H1 (cell line): Measurements from ENCODE around the gene PTPN3. TPM values are rescaled to one million over a fixed set of nuclear protein-coding genes. Genes with fewer than 3 reads are reported as not detected.

Experiments
- CTCF ChIA-PET: fragments of 300-600 bp; sonication (Branson Sonifier 250); formaldehyde crosslinking; loops from one replicate; lab custom pipeline; 2021; ENCODE audit not compliant: partially characterized antibody; lab: Charles Lee
- POLR2A ChIA-PET: fragments of 300-600 bp; sonication (Branson Sonifier 250); formaldehyde crosslinking; loops from one replicate; lab custom pipeline; 2021; ENCODE audit warnings: inconsistent platforms; ENCODE audit not compliant: partially characterized antibody; lab: Charles Lee
- DNase-seq, 2 experiments: peaks; one replicate each; pipeline versions ENCODE4 v3.0.0 to v3.0.0-alpha.2; 2010 to 2022; ENCODE audit warnings: low spot score in 2 of 2, low read depth in 1 of 2, mixed read lengths in 1 of 2
- FAIRE-seq: peaks from 2 replicates; lab custom pipeline; 2011; peaks lifted over from hg19 to GRCh38; lab: Jason Lieb, UNC
- H2AFZ ChIP-seq: 2 replicates; pipeline ENCODE4 v1.8.1; 2012; ENCODE audit warnings: low read length, inconsistent platforms
- H2AK5ac ChIP-seq: 2 replicates; pipeline ENCODE4 v1.6.1; 2013; ENCODE audit warnings: low read depth, low read length
- H2BK120ac ChIP-seq: replicated peaks from 2 replicates; pipeline ENCODE3; 2013; ENCODE audit warnings: low read depth, low read length, inconsistent platforms
- H2BK12ac ChIP-seq: 2 replicates; pipeline ENCODE4 v1.6.1; 2013; ENCODE audit warnings: low read depth, low read length
- H2BK15ac ChIP-seq: 2 replicates; pipeline ENCODE4 v1.6.1; 2013; ENCODE audit warnings: low read length
- H2BK20ac ChIP-seq: 2 replicates; pipeline ENCODE4 v1.6.1; 2013; ENCODE audit warnings: low read length
- H2BK5ac ChIP-seq: 2 replicates; pipeline ENCODE4 v1.6.1; 2013; ENCODE audit warnings: low read depth, low read length
- H3K14ac ChIP-seq: 2 replicates; pipeline ENCODE4 v1.6.1; 2013; ENCODE audit warnings: inconsistent platforms; ENCODE audit not compliant: insufficient read length
- H3K18ac ChIP-seq: 2 replicates; pipeline ENCODE4 v1.6.1; 2013; ENCODE audit warnings: low read length; ENCODE audit errors: extremely low read depth
- H3K23ac ChIP-seq: 2 replicates; pipeline ENCODE4 v1.6.1; 2013; ENCODE audit warnings: inconsistent platforms; ENCODE audit not compliant: insufficient read length
- H3K23me2 ChIP-seq: 2 replicates; pipeline ENCODE4 v1.6.1; 2013; ENCODE audit warnings: low read depth, low read length
- H3K27ac ChIP-seq: 2 replicates; pipeline ENCODE4 v1.6.1; 2011; ENCODE audit warnings: low read depth, low read length, inconsistent platforms
- H3K27me3 ChIP-seq, 4 experiments: replicated peaks in 1 of 4; 1 replicate in 1 of 4; 2 replicates in 3 of 4; pipeline versions ENCODE4 v1.6.1 to v1.8.1; 2011 to 2013; ENCODE audit warnings: low read length in 3 of 4, mild to moderate bottlenecking in 3 of 4, inconsistent platforms in 2 of 4, mixed read lengths in 2 of 4, moderate library complexity in 1 of 4; ENCODE audit not compliant: control insufficient read depth in 3 of 4, insufficient read depth in 3 of 4; ENCODE audit errors: extremely low read depth in 1 of 4
- H3K36me3 ChIP-seq, 4 experiments: 2 replicates each; pipeline versions ENCODE4 v1.6.1 to v1.8.1; 2011 to 2013; ENCODE audit warnings: mild to moderate bottlenecking in 4 of 4, low read length in 3 of 4, moderate library complexity in 2 of 4, control low read depth in 1 of 4, inconsistent platforms in 1 of 4; ENCODE audit not compliant: insufficient read depth in 4 of 4, control insufficient read depth in 2 of 4
- H3K4ac ChIP-seq: replicated peaks from 2 replicates; pipeline ENCODE3; 2013; ENCODE audit warnings: low read length, low read depth, mixed read lengths, inconsistent platforms; ENCODE audit not compliant: insufficient read length
- H3K4me1 ChIP-seq, 4 experiments: replicated peaks in 1 of 4; 1 replicate in 1 of 4; 2 replicates in 3 of 4; pipeline versions ENCODE4 v1.6.1 to v1.8.1; 2011 to 2013; ENCODE audit warnings: low read length in 3 of 4, inconsistent platforms in 2 of 4, mixed read lengths in 1 of 4; ENCODE audit not compliant: insufficient read depth in 4 of 4, control insufficient read depth in 3 of 4
- H3K4me2 ChIP-seq, 2 experiments: 2 replicates each; pipeline versions ENCODE4 v1.6.1 to v1.8.1; 2011 to 2013; ENCODE audit warnings: low read depth in 2 of 2, low read length in 2 of 2, control low read depth in 1 of 2, inconsistent platforms in 1 of 2, mild to moderate bottlenecking in 1 of 2; ENCODE audit not compliant: insufficient read depth in 1 of 2
- H3K4me3 ChIP-seq, 4 experiments: fragments of 200-600, 300-600 bp in 1 of 4; sonication (generic), shearing (Covaris generic), sonication (Bioruptor Twin) in 1 of 4; 2 replicates each; pipeline versions ENCODE4 v1.5.1 to v1.8.1; 2011 to 2016; ENCODE audit warnings: low read length in 4 of 4, low read depth in 3 of 4, control low read depth in 2 of 4, inconsistent platforms in 2 of 4, mild to moderate bottlenecking in 2 of 4, mixed read lengths in 1 of 4, moderate library complexity in 1 of 4; ENCODE audit not compliant: insufficient read depth in 2 of 4; ENCODE audit errors: extremely low read depth in 1 of 4
- H3K56ac ChIP-seq: replicated peaks from 2 replicates; pipeline ENCODE3; 2013; ENCODE audit warnings: low read depth, mild to moderate bottlenecking, mixed read lengths, low read length, inconsistent platforms; ENCODE audit not compliant: insufficient read length
- H3K79me1 ChIP-seq: 2 replicates; pipeline ENCODE4 v1.6.1; 2013; ENCODE audit warnings: low read depth, low read length, control low read depth
- H3K79me2 ChIP-seq, 2 experiments: 2 replicates each; pipeline versions ENCODE4 v1.6.1 to v1.8.1; 2012 to 2013; ENCODE audit warnings: low read length in 2 of 2, mild to moderate bottlenecking in 2 of 2, inconsistent platforms in 1 of 2; ENCODE audit not compliant: insufficient read depth in 2 of 2, control insufficient read depth in 1 of 2
- H3K9ac ChIP-seq, 4 experiments: replicated peaks in 1 of 4; 1 replicate in 1 of 4; 2 replicates in 3 of 4; pipeline versions ENCODE4 v1.6.1 to v1.8.1; 2011 to 2013; ENCODE audit warnings: low read depth in 3 of 4, low read length in 3 of 4, control low read depth in 2 of 4, mild to moderate bottlenecking in 2 of 4, moderate library complexity in 2 of 4, inconsistent platforms in 1 of 4; ENCODE audit errors: extremely low read depth in 1 of 4
- H3K9me3 ChIP-seq, 2 experiments: 2 replicates each; pipeline versions ENCODE4 v1.6.1 to v1.8.1; 2012 to 2013; ENCODE audit warnings: mild to moderate bottlenecking in 2 of 2, moderate library complexity in 2 of 2, control low read depth in 1 of 2, inconsistent platforms in 1 of 2, low read depth in 1 of 2, low read length in 1 of 2, mixed read lengths in 1 of 2; ENCODE audit not compliant: insufficient read depth in 2 of 2
- H4K20me1 ChIP-seq, 2 experiments: replicated peaks in 1 of 2; 2 replicates each; pipeline versions ENCODE3 to v1.8.1; 2011 to 2013; ENCODE audit warnings: inconsistent platforms in 2 of 2, low read length in 2 of 2, mild to moderate bottlenecking in 1 of 2; ENCODE audit not compliant: insufficient read depth in 2 of 2, control insufficient read depth in 1 of 2
- H4K5ac ChIP-seq: 2 replicates; pipeline ENCODE4 v1.6.1; 2013; ENCODE audit warnings: low read length, low read depth, mixed read lengths, inconsistent platforms; ENCODE audit not compliant: insufficient read length
- H4K8ac ChIP-seq: 2 replicates; pipeline ENCODE4 v1.8.0; 2013; ENCODE audit warnings: mild to moderate bottlenecking, moderate library complexity, low read length, inconsistent platforms; ENCODE audit not compliant: insufficient read depth; ENCODE audit errors: extremely low read depth
- H4K91ac ChIP-seq: replicated peaks from 2 replicates; pipeline ENCODE3; 2013; ENCODE audit warnings: low read length, mixed read lengths, inconsistent platforms; ENCODE audit not compliant: insufficient read length
- CBX8 ChIP-seq: fragments of 300-800, 300-1000 bp; sonication (generic); IDR thresholded peaks from 2 replicates; pipeline ENCODE4 v1.7.1; 2016; ENCODE audit warnings: low read depth, low read length, borderline replicate concordance
- CEBPB ChIP-seq: IDR thresholded peaks from 2 replicates; pipeline ENCODE4 v1.6.1; 2012; ENCODE audit warnings: low read depth, low read length
- GABPA ChIP-seq: IDR thresholded peaks from 2 replicates; pipeline ENCODE4 v1.6.1; 2011; ENCODE audit warnings: mild to moderate bottlenecking, low read length, moderate library complexity, borderline replicate concordance; ENCODE audit not compliant: insufficient read depth
- GTF2F1 ChIP-seq: IDR thresholded peaks from 2 replicates; pipeline ENCODE4 v1.6.1; 2012; ENCODE audit warnings: low read depth, low read length, improper control_type of control experiment, borderline replicate concordance
- KDM4A ChIP-seq: IDR thresholded peaks from one replicate; pipeline ENCODE4 v1.7.1; 2012; ENCODE audit warnings: low read depth, mild to moderate bottlenecking, moderate library complexity, low read length, inconsistent platforms; ENCODE audit not compliant: severe bottlenecking
- POLR2A ChIP-seq, 2 experiments: IDR thresholded peaks; 1 replicate in 1 of 2; 2 replicates in 1 of 2; pipeline ENCODE4 v1.6.1; 2011; ENCODE audit warnings: low read depth in 2 of 2, low read length in 2 of 2, mild to moderate bottlenecking in 2 of 2; ENCODE audit errors: control extremely low read depth in 1 of 2
- POU5F1 ChIP-seq: IDR thresholded peaks from 2 replicates; pipeline ENCODE4 v1.6.1; 2011; ENCODE audit warnings: low read depth, mild to moderate bottlenecking, low read length, moderate library complexity
- SP1 ChIP-seq: IDR thresholded peaks from 2 replicates; pipeline ENCODE4 v1.6.1; 2011; ENCODE audit warnings: low read depth, low read length
- TEAD4 ChIP-seq: IDR thresholded peaks from 2 replicates; pipeline ENCODE4 v1.6.1; 2012; ENCODE audit warnings: low read depth, low read length, inconsistent platforms, mixed read lengths
- YY1 ChIP-seq: IDR thresholded peaks from 2 replicates; pipeline ENCODE4 v1.6.1; 2011; ENCODE audit warnings: low read depth, mild to moderate bottlenecking, low read length
- ZNF274 ChIP-seq: IDR thresholded peaks from 2 replicates; pipeline ENCODE4 v1.7.0; 2012; ENCODE audit warnings: low read length, borderline replicate concordance; ENCODE audit errors: extremely low read depth
- WGBS, 2 experiments: shearing (Covaris generic) in 1 of 2; methylation state at CpG; one replicate each; pipeline versions ENCODE4 v1.1.6 to v1.1.7; 2013 to 2015; ENCODE audit warnings: low lambda C conversion rate in 2 of 2, mixed read lengths in 2 of 2, inconsistent platforms in 1 of 2, low coverage in 1 of 2, missing lambda C conversion rate in 1 of 2; ENCODE audit not compliant: insufficient replicate concordance in 2 of 2, insufficient coverage in 1 of 2, insufficient read length in 1 of 2; ENCODE audit errors: extremely low coverage in 1 of 2, missing lambda C conversion rate in 1 of 2; 5-methylcytosine and 5-hydroxymethylcytosine counted together
- polyA plus RNA-seq, 7 experiments: library from polyadenylated mRNA; depleted of rRNA in 3 of 7; stranded (reverse) in 5 of 7; unstranded in 2 of 7; fragments of >200 nt in 5 of 7; fragments of 200-250 nt in 2 of 7; gene quantifications; 1 replicate in 5 of 7; 2 replicates in 1 of 7; 4 replicates in 1 of 7; pipeline versions ENCODE4 v1.2.1 to v1.2.3, GENCODE V29; 2011 to 2013; ENCODE audit warnings: missing spikeins in 2 of 7, mixed read lengths in 2 of 7
- total RNA-seq: library from RNA; stranded (reverse); fragmentation: NEBNext Ultra II Directional; extraction: Animal tissue kit (Norgen Biotek cat#: 25700); gene quantifications from 2 replicates; pipeline ENCODE4 v1.2.1, GENCODE V29; 2021
- TF ChIP-seq, protein P1 (sequence below): IDR thresholded peaks from 2 replicates; pipeline ENCODE4 v1.6.1; 2011; ENCODE audit warnings: low read length, improper control_type of control experiment

Gene PTPN3
- total and polyA plus RNA-seq, 2 of the 8 experiments (the other 6 are each of a cell fraction or from before 2014, with no cell fraction given), result 2.9 to 3.7 TPM

DNA sequence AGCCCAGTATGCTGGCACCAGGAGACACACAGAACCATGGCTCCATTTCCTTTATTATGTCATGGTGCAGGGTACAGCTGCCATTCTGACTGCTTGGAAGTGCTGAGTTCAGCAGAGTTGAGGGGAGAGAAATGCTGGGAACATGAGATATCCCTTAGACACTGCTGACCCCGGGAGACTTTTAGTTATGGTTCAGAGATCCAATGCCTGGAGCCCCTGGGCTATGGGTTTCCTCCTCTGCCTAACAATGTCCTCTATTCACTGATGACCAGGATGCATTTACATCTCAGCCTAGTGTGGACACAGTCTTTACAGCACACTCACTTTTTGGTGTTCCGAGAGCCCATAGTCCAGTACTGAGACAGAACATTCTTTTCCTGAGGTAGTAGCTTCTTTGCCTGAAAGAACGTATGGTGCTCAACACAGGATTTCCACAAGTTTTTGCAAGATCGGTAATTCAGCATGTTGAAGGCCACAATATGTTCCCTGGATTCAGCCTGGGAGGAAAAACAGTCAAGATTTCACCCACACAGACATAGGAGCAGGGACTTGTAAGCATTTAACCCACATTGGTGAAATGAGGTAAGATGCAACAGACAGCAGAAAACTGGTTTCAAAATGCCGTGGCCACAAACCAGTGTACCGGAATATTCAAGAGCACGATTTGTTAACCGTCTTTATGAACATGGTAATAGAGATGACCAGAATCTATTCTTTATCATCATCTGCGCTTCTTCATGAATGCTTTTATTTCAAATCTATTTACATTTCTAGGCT is 71.3 kb downstream of the PTPN3 start:
- H4K5ac ChIP-seq, result no peak overlapping the region
- 91% methylated on average over 9 of the region's 9 CpGs; no CpG with 5 or more reads in 1 of the 2 experiments for WGBS, 2 experiments
- no peaks in the 10 kb centered on the region for H3K79me1 ChIP-seq
- H3K27me3 ChIP-seq, result no peaks in the 10 kb centered on the region
- no peak overlapping the region for H3K14ac ChIP-seq
- H2BK120ac ChIP-seq, result no peak overlapping the region
- H2BK20ac ChIP-seq, result no peak overlapping the region
- DNase-seq (no peak), FAIRE-seq (no peak)
- H3K23ac ChIP-seq, result no peak overlapping the region
- no peak overlapping the region for H4K91ac ChIP-seq
- no peak overlapping the region for H3K27ac ChIP-seq
- H3K4me3 ChIP-seq, result no peak overlapping the region
- H3K18ac ChIP-seq, result no peak overlapping the region
- H3K9me3 ChIP-seq, result no peaks in the 10 kb centered on the region
- H3K4me1 ChIP-seq, result no peaks in the 10 kb centered on the region
- H2AFZ ChIP-seq, result no peak overlapping the region
- no peak overlapping the region for H3K56ac ChIP-seq
- no peaks in the 10 kb centered on the region for H3K23me2 ChIP-seq
- no peak overlapping the region for H2AK5ac ChIP-seq
- H2BK5ac ChIP-seq, result no peak overlapping the region
- CTCF ChIA-PET, result interaction anchor here (1.4 to 2.4 kb wide), 3 partner anchors 17 to 43 kb away, joined by 4 to 19 read pairs (median 15); no protein-coding TSS in a partner anchor
- H2BK15ac ChIP-seq, result no peak overlapping the region
- no peak overlapping the region for H3K4ac ChIP-seq
- no peaks in the 10 kb centered on the region for H4K20me1 ChIP-seq
- no peaks in the 10 kb centered on the region for H3K79me2 ChIP-seq
- H3K4me2 ChIP-seq, result no peak overlapping the region
- no peaks in the 10 kb centered on the region; a peak in 2 of 8 replicates for H3K36me3 ChIP-seq
- no peak overlapping the region for H2BK12ac ChIP-seq
- POLR2A ChIA-PET, result interaction anchor here (0.5 kb wide), 1 partner anchor 312 kb away, joined by 3 read pairs; no protein-coding TSS in a partner anchor
- H4K8ac ChIP-seq, result no peak overlapping the region
- no peak overlapping the region for H3K9ac ChIP-seq
- TF ChIP-seq ZNF274 (no peak), GABPA (no peak), TEAD4 (no peak), CBX8 (no peak), SP1 (no peak), POLR2A (IDR thresholded peaks at IDR 0.05; ENCODE audit: control extremely low read depth in 1 of 2, low read depth in 2 of 2, low read length in 2 of 2) (no peak), POU5F1 (no peak), KDM4A (no peak), CEBPB (no peak), GTF2F1 (no peak), YY1 (no peak)
- TF ChIP-seq, protein P1, sequence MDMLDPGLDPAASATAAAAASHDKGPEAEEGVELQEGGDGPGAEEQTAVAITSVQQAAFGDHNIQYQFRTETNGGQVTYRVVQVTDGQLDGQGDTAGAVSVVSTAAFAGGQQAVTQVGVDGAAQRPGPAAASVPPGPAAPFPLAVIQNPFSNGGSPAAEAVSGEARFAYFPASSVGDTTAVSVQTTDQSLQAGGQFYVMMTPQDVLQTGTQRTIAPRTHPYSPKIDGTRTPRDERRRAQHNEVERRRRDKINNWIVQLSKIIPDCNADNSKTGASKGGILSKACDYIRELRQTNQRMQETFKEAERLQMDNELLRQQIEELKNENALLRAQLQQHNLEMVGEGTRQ, result no peak
